Measurements from ENCODE around the gene TCF12.

TCF12 gene

GRCh38 chr15:57306944-57307411 lies 388.5 kb downstream of the TCF12 start:
- no peak for DNase-seq

GRCh38 chr15:57307527-57308169 lies 389.2 kb downstream of the TCF12 start:
- DNase-seq: no peak

- no peak for DNase-seq
Observed at GRCh38 chr15:57308170-57308545, 389.7 kb downstream of the TCF12 start.

- DNase-seq: no peak
Observed at GRCh38 chr15:57309856-57310760, 391.7 kb downstream of the TCF12 start.

GRCh38 chr15:57310876-57311275 lies 392.4 kb downstream of the TCF12 start:
- DNase-seq: no peak

GRCh38 chr15:57312006-57312317 lies 393.5 kb downstream of the TCF12 start:
- no peak for DNase-seq

- DNase-seq: no peak
Observed at GRCh38 chr15:57312318-57313133, 394.1 kb downstream of the TCF12 start.

GRCh38 chr15:57313134-57313483 lies 394.7 kb downstream of the TCF12 start:
- no peak for DNase-seq

GRCh38 chr15:57314221-57314620 lies 395.8 kb downstream of the TCF12 start:
- no peak for DNase-seq

- DNase-seq: no peak
Observed at GRCh38 chr15:57316451-57316850, 398.0 kb downstream of the TCF12 start.

GRCh38 chr15:57319226-57319918 lies 400.9 kb downstream of the TCF12 start:
- no peak for DNase-seq

GRCh38 chr15:57319919-57320560 lies 401.6 kb downstream of the TCF12 start:
- DNase-seq: no peak

GRCh38 chr15:57320631-57321220 lies 402.3 kb downstream of the TCF12 start:
- DNase-seq: no peak

- no peak for DNase-seq
Observed at GRCh38 chr15:57321485-57321884, 403.0 kb downstream of the TCF12 start.

GRCh38 chr15:57321973-57322601 lies 403.6 kb downstream of the TCF12 start:
- no peak for DNase-seq

- DNase-seq: no peak
Observed at GRCh38 chr15:57322602-57323250, 404.3 kb downstream of the TCF12 start.

- DNase-seq: no peak
Observed at GRCh38 chr15:57323299-57323805, 404.9 kb downstream of the TCF12 start.

- DNase-seq: peak in 1 of 6 experiments; percentile 15
Observed at GRCh38 chr15:57323806-57324589, 405.6 kb downstream of the TCF12 start.

- DNase-seq: no peak
Observed at GRCh38 chr15:57324590-57324890, 406.1 kb downstream of the TCF12 start.

All from stimulated activated naive CD4-positive, alpha-beta T cell (primary cell).